RCC 7860 (cell line): ENCODE data around the gene PAK6.
A peak's percentile ranks its signal among the peaks of the same experiment; 100 is the strongest.

Experiments
- DNase-seq: peaks from one replicate; pipeline ENCODE4 v3.0.0-alpha.2; 2015; ENCODE audit warnings: low spot score
- FAIRE-seq: peaks from 2 replicates; lab custom pipeline; 2012; peaks lifted over from hg19 to GRCh38; lab: Jason Lieb, UNC

Gene PAK6

GRCh38 chr15:40238532-40239403 is at the start of gene PAK6:
Gene PAK6, plus strand, starts transcription at chr15:40239063. Its CDS starts 25,723 bp downstream, at chr15:40264786.
- DNase-seq: peak; percentile 53
- no peak for FAIRE-seq

GRCh38 chr15:40190591-40190990 is 48.3 kb upstream of the PAK6 start:
- DNase-seq (peak; percentile 61), FAIRE-seq (peak; percentile 58)

- FAIRE-seq (no peak), DNase-seq (no peak)
Observed at GRCh38 chr15:40192942-40193341, 45.9 kb upstream of the PAK6 start.

- FAIRE-seq: no peak
Observed at GRCh38 chr15:40197434-40197833, 41.4 kb upstream of the PAK6 start.

GRCh38 chr15:40198355-40199085 is 40.3 kb upstream of the PAK6 start:
- no peak for FAIRE-seq
- DNase-seq: no peak

More at GRCh38 chr15:40197434-40197833, 41.4 kb upstream of the PAK6 start:
- no peak for DNase-seq

- DNase-seq (no peak), FAIRE-seq (no peak)
Observed at GRCh38 chr15:40204100-40204499, 34.8 kb upstream of the PAK6 start.

GRCh38 chr15:40217166-40217824 is 21.6 kb upstream of the PAK6 start:
- peak; percentile 18 for FAIRE-seq
- DNase-seq: peak; percentile 44

- DNase-seq: no peak
- FAIRE-seq: no peak
Observed at GRCh38 chr15:40219801-40220200, 19.1 kb upstream of the PAK6 start.

GRCh38 chr15:40222131-40222530 is 16.7 kb upstream of the PAK6 start:
- DNase-seq: no peak
- FAIRE-seq: no peak

GRCh38 chr15:40226736-40227135 is 12.1 kb upstream of the PAK6 start:
- no peak for FAIRE-seq
- no peak for DNase-seq

GRCh38 chr15:40229316-40229715 is 9.5 kb upstream of the PAK6 start:
- no peak for DNase-seq
- FAIRE-seq: no peak

GRCh38 chr15:40229956-40230355 is 8.9 kb upstream of the PAK6 start:
- DNase-seq (no peak), FAIRE-seq (no peak)

GRCh38 chr15:40232625-40233070 is 6.2 kb upstream of the PAK6 start:
- FAIRE-seq (no peak), DNase-seq (no peak)

GRCh38 chr15:40233727-40234577 is 4.9 kb upstream of the PAK6 start:
- FAIRE-seq: no peak
- DNase-seq: no peak

GRCh38 chr15:40234783-40235182 is 4.1 kb upstream of the PAK6 start:
- DNase-seq (no peak), FAIRE-seq (no peak)

- DNase-seq (no peak), FAIRE-seq (no peak)
Observed at GRCh38 chr15:40235201-40235885, 3.5 kb upstream of the PAK6 start.

GRCh38 chr15:40239404-40239692 is 485 bp downstream of the PAK6 start:
- DNase-seq: no peak
- no peak for FAIRE-seq

- FAIRE-seq (no peak), DNase-seq (no peak)
Observed at GRCh38 chr15:40239693-40240618, 1.1 kb downstream of the PAK6 start.

- DNase-seq (no peak), FAIRE-seq (no peak)
Observed at GRCh38 chr15:40240619-40241221, 1.9 kb downstream of the PAK6 start.
